ENCODE data around the gene TNKS2.
"Not testable (repeated sequence)": the region's sequence is repeated elsewhere in the genome, so short reads cannot be mapped to it uniquely, and the experiment has no call there.

TNKS2 gene

GRCh38 chr10:91797874-91798648 lies at the start of gene TNKS2:
TNKS2 (plus strand) TSS chr10:91798426; CDS start chr10:91798691, 265 bp downstream.
- peak; percentile 91 to 92 for DNase-seq

- DNase-seq: not testable (repeated sequence)
Measured at GRCh38 chr10:91749592-91749991, 48.6 kb upstream of the TNKS2 start.

- DNase-seq: no peak
Measured at GRCh38 chr10:91756286-91756685, 41.9 kb upstream of the TNKS2 start.

GRCh38 chr10:91758303-91759146 lies 39.7 kb upstream of the TNKS2 start:
- no peak for DNase-seq

GRCh38 chr10:91759581-91759986 lies 38.6 kb upstream of the TNKS2 start:
- no peak for DNase-seq

GRCh38 chr10:91761721-91762120 lies 36.5 kb upstream of the TNKS2 start:
- DNase-seq: no peak

- DNase-seq: no peak
Measured at GRCh38 chr10:91762878-91763277, 35.3 kb upstream of the TNKS2 start.

GRCh38 chr10:91766676-91767075 lies 31.6 kb upstream of the TNKS2 start:
- no peak for DNase-seq

GRCh38 chr10:91768123-91768522 lies 30.1 kb upstream of the TNKS2 start:
- no peak for DNase-seq

- no peak for DNase-seq
Measured at GRCh38 chr10:91771907-91772306, 26.3 kb upstream of the TNKS2 start.

- DNase-seq: no peak
Measured at GRCh38 chr10:91772461-91772860, 25.8 kb upstream of the TNKS2 start.

- DNase-seq: no peak
Measured at GRCh38 chr10:91772869-91773268, 25.4 kb upstream of the TNKS2 start.

- DNase-seq: no peak
Measured at GRCh38 chr10:91774571-91774970, 23.7 kb upstream of the TNKS2 start.

GRCh38 chr10:91775731-91776130 lies 22.5 kb upstream of the TNKS2 start:
- no peak for DNase-seq

GRCh38 chr10:91776266-91776665 lies 22.0 kb upstream of the TNKS2 start:
- DNase-seq: no peak

GRCh38 chr10:91778485-91778884 lies 19.7 kb upstream of the TNKS2 start:
- no peak for DNase-seq

- DNase-seq: no peak
Measured at GRCh38 chr10:91779011-91779605, 19.1 kb upstream of the TNKS2 start.

- DNase-seq: no peak
Measured at GRCh38 chr10:91782539-91782938, 15.7 kb upstream of the TNKS2 start.

GRCh38 chr10:91785830-91786229 lies 12.4 kb upstream of the TNKS2 start:
- no peak for DNase-seq

GRCh38 chr10:91787258-91787657 lies 11.0 kb upstream of the TNKS2 start:
- DNase-seq: no peak

GRCh38 chr10:91787810-91788209 lies 10.4 kb upstream of the TNKS2 start:
- no peak for DNase-seq

GRCh38 chr10:91788527-91788926 lies 9.7 kb upstream of the TNKS2 start:
- no peak for DNase-seq

GRCh38 chr10:91796331-91797047 lies 1.7 kb upstream of the TNKS2 start:
- peak; percentile 37 to 39 for DNase-seq
